ENCODE measurements around the gene TOM1. TPM values are rescaled to one million over a fixed set of nuclear protein-coding genes. Genes with fewer than 3 reads are reported as not detected.

Gene TOM1
- total RNA-seq, 4 donors from 2014 or later: 96.6 to 175 (median 129) TPM

- no peak for DNase-seq
- no peaks in the 10 kb centered on the region for H3K27me3 ChIP-seq
- H3K4me3 ChIP-seq: peak overlapping the region in 2 of 4 donors; percentile 42 to 51
- no peak overlapping the region for H3K27ac ChIP-seq
- TF ChIP-seq CTCF (IDR thresholded peaks at IDR 0.05) (no peak), POLR2A (IDR thresholded peaks at IDR 0.05) (no peak)
- H3K36me3 ChIP-seq: peaks cover 0 to 34% (median 0%) of the 10 kb centered on the region in 3 donors
- no peaks in the 10 kb centered on the region for H3K9me3 ChIP-seq
- H3K4me1 ChIP-seq: peaks cover 0 to 23% (median 4%) of the 10 kb centered on the region in 4 donors
These were observed 84.0 kb downstream of the TOM1 start for GRCh38 chr22:35383679-35384071.

- peaks cover 0 to 20% (median 4%) of the 10 kb centered on the region in 4 donors for H3K4me1 ChIP-seq
- no peaks in the 10 kb centered on the region for H3K27me3 ChIP-seq
- peaks cover 0 to 35% (median 0%) of the 10 kb centered on the region in 3 donors for H3K36me3 ChIP-seq
- no peak for TF ChIP-seq CTCF (IDR thresholded peaks at IDR 0.05)
- TF ChIP-seq POLR2A (IDR thresholded peaks at IDR 0.05): peak in 1 of 2 donors; percentile 13
- H3K4me3 ChIP-seq: peak overlapping the region in 2 of 4 donors; percentile 42 to 51
- no peaks in the 10 kb centered on the region for H3K9me3 ChIP-seq
- no peak for DNase-seq
- peak overlapping the region in 1 of 4 donors; percentile 41 for H3K27ac ChIP-seq
These were observed 84.8 kb downstream of the TOM1 start for GRCh38 chr22:35384527-35384926.

GRCh38 chr22:35384975-35385588 is 85.4 kb downstream of the TOM1 start:
- H3K4me3 ChIP-seq: peak overlapping the region in 2 of 4 donors; percentile 28 to 42
- H3K9me3 ChIP-seq: no peaks in the 10 kb centered on the region
- TF ChIP-seq POLR2A (IDR thresholded peaks at IDR 0.05) (no peak), CTCF (IDR thresholded peaks at IDR 0.05) (no peak)
- H3K36me3 ChIP-seq: peaks cover 0 to 41% (median 0%) of the 10 kb centered on the region in 3 donors
- DNase-seq: no peak
- peaks cover 0 to 15% (median 4%) of the 10 kb centered on the region in 4 donors for H3K4me1 ChIP-seq
- H3K27me3 ChIP-seq: no peaks in the 10 kb centered on the region
- H3K27ac ChIP-seq: peak overlapping the region in 1 of 4 donors; percentile 41

GRCh38 chr22:35386670-35387288 is 87.1 kb downstream of the TOM1 start:
- Histone ChIP-seq H3K36me3 (peaks cover 0 to 50% (median 0%) of the 10 kb centered on the region in 3 donors), H3K4me1 (peaks cover 0 to 7% (median under 1%) of the 10 kb centered on the region in 4 donors), H3K4me3 (no peak overlapping the region), H3K27me3 (no peaks in the 10 kb centered on the region), H3K27ac (no peak overlapping the region), H3K9me3 (no peaks in the 10 kb centered on the region)
- no peak for DNase-seq
- no peak for TF ChIP-seq POLR2A (IDR thresholded peaks at IDR 0.05)
- TF ChIP-seq CTCF (IDR thresholded peaks at IDR 0.05): no peak

GRCh38 chr22:35390933-35391332 is 91.2 kb downstream of the TOM1 start:
- Histone ChIP-seq H3K27ac (no peak overlapping the region), H3K4me3 (no peak overlapping the region), H3K36me3 (peaks cover 0 to 46% (median 0%) of the 10 kb centered on the region in 3 donors), H3K4me1 (peaks cover 0 to 22% (median 2%) of the 10 kb centered on the region in 4 donors), H3K9me3 (no peaks in the 10 kb centered on the region), H3K27me3 (no peaks in the 10 kb centered on the region)
- TF ChIP-seq CTCF (IDR thresholded peaks at IDR 0.05) (no peak), POLR2A (IDR thresholded peaks at IDR 0.05) (no peak)
- no peak for DNase-seq

All from Peyer's patch (tissue), 4 donors.